Measurements from ENCODE around the gene KAZN. TPM values are rescaled to one million over a fixed set of nuclear protein-coding genes. Genes with fewer than 3 reads are reported as not detected.

KAZN gene
- total and polyA plus RNA-seq, 3 donors from 2014 or later = 12.1 to 14.6 (median 13.8) TPM

DNA sequence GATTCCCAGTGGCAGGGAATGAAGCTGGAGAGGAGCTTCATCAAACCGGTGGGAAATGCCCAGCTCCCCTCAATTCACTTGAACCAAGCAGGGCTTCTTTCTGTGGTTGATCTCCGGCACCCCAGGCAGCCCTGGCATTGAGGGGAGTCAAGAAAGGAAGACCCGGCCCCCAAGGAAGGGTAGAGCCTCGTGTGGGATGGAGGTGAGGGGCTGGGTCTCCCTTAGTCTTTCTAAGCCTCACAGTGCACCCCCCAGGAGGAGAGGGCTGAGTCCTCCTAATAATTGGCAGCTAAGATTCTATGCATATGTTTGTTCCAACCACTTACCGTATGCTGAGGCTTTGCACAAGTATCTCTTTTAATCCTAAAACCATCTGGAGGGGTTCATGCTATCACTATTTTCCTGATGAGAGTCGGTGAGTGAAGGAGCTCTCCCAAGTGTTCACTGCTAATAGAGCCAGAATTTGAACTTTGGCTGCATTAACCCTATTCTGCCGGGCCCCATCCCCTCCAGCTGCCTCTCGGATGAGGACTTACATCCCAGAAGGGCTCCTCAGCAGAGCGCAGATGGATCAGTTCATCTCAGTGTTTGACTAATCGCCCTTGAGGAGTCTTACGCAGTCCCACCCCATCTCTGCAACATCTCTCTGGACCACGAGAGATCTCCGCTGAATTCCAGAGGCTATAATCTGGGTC lies 521.9 kb downstream of the KAZN start:
- no peaks in the 10 kb centered on the region for H3K27me3 ChIP-seq
- no peak overlapping the region for H3K27ac ChIP-seq
- no peaks in the 10 kb centered on the region for H3K36me3 ChIP-seq (ENCODE audit: low read depth, missing control alignments)
- no peak for TF ChIP-seq CTCF (IDR thresholded peaks at IDR 0.05)
- no peak for DNase-seq
- intact Hi-C loops (cut with DNase I; ENCODE audit: low total_unique reads) = loop anchor here (10.0 kb wide), 2 partner anchors 154 to 184 kb away; no protein-coding TSS in a partner anchor
- no peaks in the 10 kb centered on the region for H3K9me3 ChIP-seq
- peaks cover 15% of the 10 kb centered on the region for H3K4me1 ChIP-seq
- 89% methylated on average over 13 of the region's 13 CpGs for WGBS, 2 donors
- H3K4me3 ChIP-seq = no peak overlapping the region

DNA sequence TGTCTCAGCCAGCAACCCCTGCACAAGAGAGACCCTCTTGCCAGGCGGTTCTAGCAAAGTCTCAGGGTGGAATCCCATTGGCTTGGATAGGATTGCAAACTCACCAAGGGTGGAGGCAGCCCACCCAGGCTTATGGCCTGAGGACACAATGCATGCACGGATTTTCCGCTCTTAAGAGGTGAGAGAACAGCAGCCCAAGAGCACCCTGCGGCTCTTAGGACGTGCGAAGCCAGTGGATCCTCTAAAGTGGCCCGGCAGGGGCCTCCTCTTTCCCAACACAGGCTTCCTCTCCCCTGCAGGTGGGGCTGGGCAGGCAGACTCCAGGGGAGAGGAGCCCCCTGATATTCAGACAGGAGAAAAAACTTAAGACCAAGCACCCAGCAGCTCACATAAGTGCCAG lies 523.8 kb downstream of the KAZN start:
- 85 to 86% methylated on average over 6 to 7 of the region's 7 CpGs for WGBS, 2 donors
- intact Hi-C loops (cut with DNase I; ENCODE audit: low total_unique reads) = loop anchor here (10.0 kb wide), 2 partner anchors 152 to 182 kb away; no protein-coding TSS in a partner anchor

DNA sequence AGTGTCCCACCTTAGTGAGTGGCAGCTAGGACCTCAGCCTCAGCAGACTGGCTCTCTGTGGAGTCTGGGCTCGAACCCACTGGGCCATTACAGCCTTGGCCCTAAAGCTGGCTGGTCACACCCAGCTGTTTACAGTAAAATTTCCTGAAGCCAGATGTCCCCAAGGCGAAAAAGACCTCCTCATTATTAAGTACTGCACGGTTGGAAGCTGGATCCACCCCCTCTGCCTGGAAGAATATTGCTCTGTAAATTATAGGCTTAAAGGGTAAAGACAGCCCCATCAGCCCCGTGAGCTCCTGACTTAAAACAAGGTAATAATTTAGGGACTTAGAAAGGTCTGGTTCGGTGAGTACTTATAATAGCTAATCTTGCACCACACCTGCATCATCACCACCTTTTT lies 524.8 kb downstream of the KAZN start:
- no peak overlapping the region for H3K4me3 ChIP-seq
- H3K36me3 ChIP-seq (ENCODE audit: low read depth, missing control alignments) = no peaks in the 10 kb centered on the region
- H3K27ac ChIP-seq = no peak overlapping the region
- no peaks in the 10 kb centered on the region for H3K9me3 ChIP-seq
- no peaks in the 10 kb centered on the region for H3K4me1 ChIP-seq
- no peaks in the 10 kb centered on the region for H3K27me3 ChIP-seq
- WGBS, 2 donors = 75 to 88% methylated on average over 5 of the region's 5 CpGs
- no peak for DNase-seq
- intact Hi-C loops (cut with DNase I; ENCODE audit: low total_unique reads) = loop anchor here (10.0 kb wide), 2 partner anchors 152 to 182 kb away; no protein-coding TSS in a partner anchor
- no peak for TF ChIP-seq CTCF (IDR thresholded peaks at IDR 0.05)
- no peak for TF ChIP-seq POLR2A (IDR thresholded peaks at IDR 0.05)

More for the DNA sequence above, 523.8 kb downstream of the KAZN start:
- no peaks in the 10 kb centered on the region for H3K27me3 ChIP-seq
- DNase-seq = no peak
- H3K4me3 ChIP-seq = no peak overlapping the region
- H3K9me3 ChIP-seq = no peaks in the 10 kb centered on the region
- TF ChIP-seq POLR2A (IDR thresholded peaks at IDR 0.05) (no peak), CTCF (IDR thresholded peaks at IDR 0.05) (no peak)
- no peaks in the 10 kb centered on the region for H3K36me3 ChIP-seq (ENCODE audit: low read depth, missing control alignments)
- H3K4me1 ChIP-seq = peaks cover 6% of the 10 kb centered on the region
- H3K27ac ChIP-seq = no peak overlapping the region

- H3K27ac ChIP-seq = no peak overlapping the region
- no peaks in the 10 kb centered on the region for H3K27me3 ChIP-seq
- DNase-seq = no peak
- WGBS, 2 donors = 78 to 83% methylated on average over 7 to 9 of the region's 9 CpGs
- no peak overlapping the region for H3K4me3 ChIP-seq
- H3K36me3 ChIP-seq (ENCODE audit: low read depth, missing control alignments) = no peaks in the 10 kb centered on the region
- H3K9me3 ChIP-seq = no peaks in the 10 kb centered on the region
- no peaks in the 10 kb centered on the region for H3K4me1 ChIP-seq
- intact Hi-C loops (cut with DNase I; ENCODE audit: low total_unique reads) = loop anchor here (10.0 kb wide), 2 partner anchors 151 to 181 kb away; no protein-coding TSS in a partner anchor
- TF ChIP-seq POLR2A (IDR thresholded peaks at IDR 0.05) = no peak
- TF ChIP-seq CTCF (IDR thresholded peaks at IDR 0.05) = no peak
Observed at GRCh38 chr1:15123925-15124324, 525.4 kb downstream of the KAZN start.

All from testis (tissue), 3 donors.